GM12878 (cell line): ENCODE data around the gene WDR12.
"Not testable (repeated sequence)": the region's sequence is repeated elsewhere in the genome, so short reads cannot be mapped to it uniquely, and the experiment has no call there.

ENCODE experiments used
- HDAC2 ChIP-seq: fragments of 200-600 bp; sonication (generic); IDR thresholded peaks from 2 replicates; pipeline ENCODE4 v1.6.1; 2017
- NFYA ChIP-seq: IDR thresholded peaks from 2 replicates; pipeline ENCODE4 v1.6.1; 2011; ENCODE audit warnings: low read depth, mild to moderate bottlenecking, low read length, improper control_type of control experiment, borderline replicate concordance
- POLR2A ChIP-seq: IDR thresholded peaks from 2 replicates; pipeline ENCODE4 v1.6.1; 2011; ENCODE audit warnings: low read depth, mild to moderate bottlenecking, low read length
- ZNF274 ChIP-seq: IDR thresholded peaks from one replicate; pipeline ENCODE4 v1.8.0; 2011; ENCODE audit not compliant: insufficient read length, insufficient read depth
- TF ChIP-seq, protein P1 (sequence below): IDR thresholded peaks from 2 replicates; pipeline ENCODE4 v1.6.1; 2011; ENCODE audit warnings: low read depth, low read length, improper control_type of control experiment, borderline replicate concordance
- TF ChIP-seq, protein P2 (sequence below): IDR thresholded peaks from 2 replicates; pipeline ENCODE4 v1.6.1; 2012; ENCODE audit warnings: mild to moderate bottlenecking, low read depth, low read length

DNA sequence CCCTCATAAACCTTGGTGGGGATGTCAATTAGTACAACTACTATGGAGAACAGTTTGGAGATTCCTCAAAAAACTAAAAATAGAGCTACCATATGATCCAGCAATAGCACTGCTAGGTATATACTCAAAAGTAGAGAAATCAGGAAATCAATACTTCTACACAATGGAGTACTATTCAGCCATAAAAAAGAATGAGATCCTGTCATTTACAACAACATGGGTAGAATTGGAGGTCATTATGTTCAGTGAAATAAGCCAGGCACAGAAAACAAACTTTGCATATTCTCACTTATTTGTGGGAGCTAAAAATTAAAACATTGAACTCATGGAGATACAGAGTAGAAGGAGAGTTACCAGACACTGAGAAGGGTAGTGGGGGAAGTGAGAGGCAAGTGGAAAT is 6.0 kb downstream of the WDR12 start:
- TF ChIP-seq HDAC2, POLR2A, ZNF274, NFYA: not testable (repeated sequence)
- TF ChIP-seq, protein P1, sequence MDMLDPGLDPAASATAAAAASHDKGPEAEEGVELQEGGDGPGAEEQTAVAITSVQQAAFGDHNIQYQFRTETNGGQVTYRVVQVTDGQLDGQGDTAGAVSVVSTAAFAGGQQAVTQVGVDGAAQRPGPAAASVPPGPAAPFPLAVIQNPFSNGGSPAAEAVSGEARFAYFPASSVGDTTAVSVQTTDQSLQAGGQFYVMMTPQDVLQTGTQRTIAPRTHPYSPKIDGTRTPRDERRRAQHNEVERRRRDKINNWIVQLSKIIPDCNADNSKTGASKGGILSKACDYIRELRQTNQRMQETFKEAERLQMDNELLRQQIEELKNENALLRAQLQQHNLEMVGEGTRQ: not testable (repeated sequence)
- TF ChIP-seq, protein P2, sequence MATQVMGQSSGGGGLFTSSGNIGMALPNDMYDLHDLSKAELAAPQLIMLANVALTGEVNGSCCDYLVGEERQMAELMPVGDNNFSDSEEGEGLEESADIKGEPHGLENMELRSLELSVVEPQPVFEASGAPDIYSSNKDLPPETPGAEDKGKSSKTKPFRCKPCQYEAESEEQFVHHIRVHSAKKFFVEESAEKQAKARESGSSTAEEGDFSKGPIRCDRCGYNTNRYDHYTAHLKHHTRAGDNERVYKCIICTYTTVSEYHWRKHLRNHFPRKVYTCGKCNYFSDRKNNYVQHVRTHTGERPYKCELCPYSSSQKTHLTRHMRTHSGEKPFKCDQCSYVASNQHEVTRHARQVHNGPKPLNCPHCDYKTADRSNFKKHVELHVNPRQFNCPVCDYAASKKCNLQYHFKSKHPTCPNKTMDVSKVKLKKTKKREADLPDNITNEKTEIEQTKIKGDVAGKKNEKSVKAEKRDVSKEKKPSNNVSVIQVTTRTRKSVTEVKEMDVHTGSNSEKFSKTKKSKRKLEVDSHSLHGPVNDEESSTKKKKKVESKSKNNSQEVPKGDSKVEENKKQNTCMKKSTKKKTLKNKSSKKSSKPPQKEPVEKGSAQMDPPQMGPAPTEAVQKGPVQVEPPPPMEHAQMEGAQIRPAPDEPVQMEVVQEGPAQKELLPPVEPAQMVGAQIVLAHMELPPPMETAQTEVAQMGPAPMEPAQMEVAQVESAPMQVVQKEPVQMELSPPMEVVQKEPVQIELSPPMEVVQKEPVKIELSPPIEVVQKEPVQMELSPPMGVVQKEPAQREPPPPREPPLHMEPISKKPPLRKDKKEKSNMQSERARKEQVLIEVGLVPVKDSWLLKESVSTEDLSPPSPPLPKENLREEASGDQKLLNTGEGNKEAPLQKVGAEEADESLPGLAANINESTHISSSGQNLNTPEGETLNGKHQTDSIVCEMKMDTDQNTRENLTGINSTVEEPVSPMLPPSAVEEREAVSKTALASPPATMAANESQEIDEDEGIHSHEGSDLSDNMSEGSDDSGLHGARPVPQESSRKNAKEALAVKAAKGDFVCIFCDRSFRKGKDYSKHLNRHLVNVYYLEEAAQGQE: not testable (repeated sequence)
